Measurements from ENCODE around the gene KRT25.

GRCh38 chr17:40800381-40800780 is 45.2 kb upstream of the KRT25 start:
- TF ChIP-seq POLR2A (IDR thresholded peaks at IDR 0.05; ENCODE audit: low read length) (no peak), CTCF (IDR thresholded peaks at IDR 0.05) (no peak), HOXA7 (CRISPR knock-in tag; IDR thresholded peaks at IDR 0.05) (no peak), EP300 (IDR thresholded peaks at IDR 0.05) (no peak), SMC3 (IDR thresholded peaks at IDR 0.05) (no peak), CBX2 (IDR thresholded peaks at IDR 0.05; ENCODE audit: borderline replicate concordance, low read depth) (no peak), JUNB (IDR thresholded peaks at IDR 0.05) (no peak), RAD21 (conservative IDR thresholded peaks at IDR 0.05 in 1 of 2, IDR thresholded peaks at IDR 0.05 in 1 of 2) (no peak), MAFK (IDR thresholded peaks at IDR 0.05; ENCODE audit: partially characterized antibody) (no peak), NR3C1 (IDR thresholded peaks at IDR 0.05) (no peak), USF2 (IDR thresholded peaks at IDR 0.05) (no peak)
- TF ChIP-seq, protein P1, sequence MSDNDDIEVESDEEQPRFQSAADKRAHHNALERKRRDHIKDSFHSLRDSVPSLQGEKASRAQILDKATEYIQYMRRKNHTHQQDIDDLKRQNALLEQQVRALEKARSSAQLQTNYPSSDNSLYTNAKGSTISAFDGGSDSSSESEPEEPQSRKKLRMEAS (IDR thresholded peaks at IDR 0.05), result no peak

All from A549 (cell line).